HepG2 (cell line): Measurements from ENCODE around the gene CPEB3. TPM values are rescaled to one million over a fixed set of nuclear protein-coding genes. Genes with fewer than 3 reads are reported as not detected.
A peak's percentile ranks its signal among the peaks of the same experiment; 100 is the strongest.

Source experiments
- E2F2 ChIP-seq: sonication (generic); formaldehyde crosslinking; IDR thresholded peaks from 2 replicates; pipeline ENCODE4 v1.4.0; 2020; ENCODE audit warnings: missing genetic modification reagents, borderline replicate concordance
- ISX ChIP-seq: sonication (generic); formaldehyde crosslinking; conservative IDR thresholded peaks from 2 replicates; pipeline ENCODE4 v1.5.0; 2020; ENCODE audit warnings: missing genetic modification reagents
- MIXL1 ChIP-seq: IDR thresholded peaks from 2 replicates; pipeline ENCODE4 v1.6.1; 2016
- SOX5 ChIP-seq: IDR thresholded peaks from 2 replicates; pipeline ENCODE4 v1.6.1; 2016; ENCODE audit warnings: borderline replicate concordance
- ZNF276 ChIP-seq: sonication (generic); formaldehyde crosslinking; IDR thresholded peaks from 2 replicates; pipeline ENCODE4 v1.4.0; 2020; ENCODE audit warnings: mild to moderate bottlenecking, low read depth, missing genetic modification reagents
- ZNF34 ChIP-seq: sonication (generic); formaldehyde crosslinking; IDR thresholded peaks from 2 replicates; pipeline ENCODE4 v1.4.0; 2020; ENCODE audit warnings: mild to moderate bottlenecking, missing genetic modification reagents, borderline replicate concordance
- ZNF383 ChIP-seq: sonication (generic); formaldehyde crosslinking; IDR thresholded peaks from 2 replicates; pipeline ENCODE4 v1.4.0; 2020; ENCODE audit warnings: missing genetic modification reagents, mild to moderate bottlenecking, borderline replicate concordance
- ZNF569 ChIP-seq: sonication (generic); formaldehyde crosslinking; IDR thresholded peaks from 2 replicates; pipeline ENCODE4 v1.5.0; 2020; ENCODE audit warnings: mild to moderate bottlenecking, missing genetic modification reagents, moderate library complexity, borderline replicate concordance
- ZNF609 ChIP-seq: sonication (generic); formaldehyde crosslinking; IDR thresholded peaks from 2 replicates; pipeline ENCODE4 v1.4.0; 2020; ENCODE audit warnings: mild to moderate bottlenecking, missing genetic modification reagents, borderline replicate concordance
- polyA plus RNA-seq, 8 experiments: library from polyadenylated mRNA; depleted of rRNA in 3 of 8; stranded (reverse) in 7 of 8; unstranded in 1 of 8; fragments of >200 nt; fragmentation: Illumina TruSeq in 4 of 8; extraction: Trizol in 4 of 8; gene quantifications; 2 replicates each; pipeline versions ENCODE4 v1.2.1 to v1.2.3, GENCODE V29; 2011 to 2016; ENCODE audit warnings: low read depth in 4 of 8, missing spikeins in 1 of 8, mixed read lengths in 1 of 8; ENCODE audit not compliant: insufficient read depth in 1 of 8
- total RNA-seq, 5 experiments: library from RNA; depleted of rRNA; stranded (reverse); fragments of >200 nt; fragmentation: Illumina TruSeq; extraction: Trizol; gene quantifications; 2 replicates each; pipeline ENCODE4 v1.2.3, GENCODE V29; 2016; ENCODE audit warnings: low read depth in 1 of 5
- TF ChIP-seq, protein P1 (sequence below): IDR thresholded peaks from 2 replicates; pipeline ENCODE4 v1.4.0; 2020; ENCODE audit warnings: mild to moderate bottlenecking, missing genetic modification reagents
- TF ChIP-seq, protein P2 (sequence below): sonication (generic); formaldehyde crosslinking; IDR thresholded peaks from 2 replicates; pipeline ENCODE4 v1.4.0; 2020; ENCODE audit warnings: missing genetic modification reagents
- TF ChIP-seq, protein P3 (sequence below): IDR thresholded peaks from 2 replicates; pipeline ENCODE4 v1.6.1; 2016; ENCODE audit warnings: mild to moderate bottlenecking

CPEB3 gene
- total and polyA plus RNA-seq, 2 of the 13 experiments (the other 11 are each of a cell fraction or from before 2014, with no cell fraction given), result 0.66 to 0.70 TPM

GRCh38 chr10:92087750-92088395 lies 203.0 kb downstream of the CPEB3 start (continued):
- TF ChIP-seq, protein P1, sequence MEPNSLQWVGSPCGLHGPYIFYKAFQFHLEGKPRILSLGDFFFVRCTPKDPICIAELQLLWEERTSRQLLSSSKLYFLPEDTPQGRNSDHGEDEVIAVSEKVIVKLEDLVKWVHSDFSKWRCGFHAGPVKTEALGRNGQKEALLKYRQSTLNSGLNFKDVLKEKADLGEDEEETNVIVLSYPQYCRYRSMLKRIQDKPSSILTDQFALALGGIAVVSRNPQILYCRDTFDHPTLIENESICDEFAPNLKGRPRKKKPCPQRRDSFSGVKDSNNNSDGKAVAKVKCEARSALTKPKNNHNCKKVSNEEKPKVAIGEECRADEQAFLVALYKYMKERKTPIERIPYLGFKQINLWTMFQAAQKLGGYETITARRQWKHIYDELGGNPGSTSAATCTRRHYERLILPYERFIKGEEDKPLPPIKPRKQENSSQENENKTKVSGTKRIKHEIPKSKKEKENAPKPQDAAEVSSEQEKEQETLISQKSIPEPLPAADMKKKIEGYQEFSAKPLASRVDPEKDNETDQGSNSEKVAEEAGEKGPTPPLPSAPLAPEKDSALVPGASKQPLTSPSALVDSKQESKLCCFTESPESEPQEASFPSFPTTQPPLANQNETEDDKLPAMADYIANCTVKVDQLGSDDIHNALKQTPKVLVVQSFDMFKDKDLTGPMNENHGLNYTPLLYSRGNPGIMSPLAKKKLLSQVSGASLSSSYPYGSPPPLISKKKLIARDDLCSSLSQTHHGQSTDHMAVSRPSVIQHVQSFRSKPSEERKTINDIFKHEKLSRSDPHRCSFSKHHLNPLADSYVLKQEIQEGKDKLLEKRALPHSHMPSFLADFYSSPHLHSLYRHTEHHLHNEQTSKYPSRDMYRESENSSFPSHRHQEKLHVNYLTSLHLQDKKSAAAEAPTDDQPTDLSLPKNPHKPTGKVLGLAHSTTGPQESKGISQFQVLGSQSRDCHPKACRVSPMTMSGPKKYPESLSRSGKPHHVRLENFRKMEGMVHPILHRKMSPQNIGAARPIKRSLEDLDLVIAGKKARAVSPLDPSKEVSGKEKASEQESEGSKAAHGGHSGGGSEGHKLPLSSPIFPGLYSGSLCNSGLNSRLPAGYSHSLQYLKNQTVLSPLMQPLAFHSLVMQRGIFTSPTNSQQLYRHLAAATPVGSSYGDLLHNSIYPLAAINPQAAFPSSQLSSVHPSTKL (CRISPR knock-in tag), result peak; percentile 62
- peak; percentile 31; the same call in 1 of the 2 replicates for TF ChIP-seq SOX5 (CRISPR knock-in tag)
- no peak for TF ChIP-seq ZNF276
- peak; percentile 81 for TF ChIP-seq MIXL1 (CRISPR knock-in tag)
- TF ChIP-seq E2F2 (CRISPR knock-in tag), result no peak
- TF ChIP-seq, protein P2, sequence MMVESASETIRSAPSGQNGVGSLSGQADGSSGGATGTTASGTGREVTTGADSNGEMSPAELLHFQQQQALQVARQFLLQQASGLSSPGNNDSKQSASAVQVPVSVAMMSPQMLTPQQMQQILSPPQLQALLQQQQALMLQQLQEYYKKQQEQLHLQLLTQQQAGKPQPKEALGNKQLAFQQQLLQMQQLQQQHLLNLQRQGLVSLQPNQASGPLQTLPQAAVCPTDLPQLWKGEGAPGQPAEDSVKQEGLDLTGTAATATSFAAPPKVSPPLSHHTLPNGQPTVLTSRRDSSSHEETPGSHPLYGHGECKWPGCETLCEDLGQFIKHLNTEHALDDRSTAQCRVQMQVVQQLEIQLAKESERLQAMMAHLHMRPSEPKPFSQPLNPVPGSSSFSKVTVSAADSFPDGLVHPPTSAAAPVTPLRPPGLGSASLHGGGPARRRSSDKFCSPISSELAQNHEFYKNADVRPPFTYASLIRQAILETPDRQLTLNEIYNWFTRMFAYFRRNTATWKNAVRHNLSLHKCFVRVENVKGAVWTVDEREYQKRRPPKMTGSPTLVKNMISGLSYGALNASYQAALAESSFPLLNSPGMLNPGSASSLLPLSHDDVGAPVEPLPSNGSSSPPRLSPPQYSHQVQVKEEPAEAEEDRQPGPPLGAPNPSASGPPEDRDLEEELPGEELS (CRISPR knock-in tag), result peak; percentile 64
- no peak for TF ChIP-seq ISX (CRISPR knock-in tag)
- TF ChIP-seq ZNF569 (CRISPR knock-in tag), result no peak
- TF ChIP-seq, protein P3, sequence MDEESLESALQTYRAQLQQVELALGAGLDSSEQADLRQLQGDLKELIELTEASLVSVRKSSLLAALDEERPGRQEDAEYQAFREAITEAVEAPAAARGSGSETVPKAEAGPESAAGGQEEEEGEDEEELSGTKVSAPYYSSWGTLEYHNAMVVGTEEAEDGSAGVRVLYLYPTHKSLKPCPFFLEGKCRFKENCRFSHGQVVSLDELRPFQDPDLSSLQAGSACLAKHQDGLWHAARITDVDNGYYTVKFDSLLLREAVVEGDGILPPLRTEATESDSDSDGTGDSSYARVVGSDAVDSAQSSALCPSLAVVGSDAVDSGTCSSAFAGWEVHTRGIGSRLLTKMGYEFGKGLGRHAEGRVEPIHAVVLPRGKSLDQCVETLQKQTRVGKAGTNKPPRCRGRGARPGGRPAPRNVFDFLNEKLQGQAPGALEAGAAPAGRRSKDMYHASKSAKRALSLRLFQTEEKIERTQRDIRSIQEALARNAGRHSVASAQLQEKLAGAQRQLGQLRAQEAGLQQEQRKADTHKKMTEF (CRISPR knock-in tag), result peak; percentile 55; the same call in 1 of the 2 replicates
- no peak for TF ChIP-seq ZNF34 (CRISPR knock-in tag)
- TF ChIP-seq ZNF383 (CRISPR knock-in tag), result no peak
- TF ChIP-seq ZNF609, result no peak
